Kidney glomerular epithelial cell (primary cell): ENCODE data around the gene KIF2C.
"Not testable (repeated sequence)": the region's sequence is repeated elsewhere in the genome, so short reads cannot be mapped to it uniquely, and the experiment has no call there.

Experiments used
- DNase-seq: peaks from one replicate; lab custom pipeline; 2025; lab: John Stamatoyannopoulos, UW

KIF2C gene

DNA sequence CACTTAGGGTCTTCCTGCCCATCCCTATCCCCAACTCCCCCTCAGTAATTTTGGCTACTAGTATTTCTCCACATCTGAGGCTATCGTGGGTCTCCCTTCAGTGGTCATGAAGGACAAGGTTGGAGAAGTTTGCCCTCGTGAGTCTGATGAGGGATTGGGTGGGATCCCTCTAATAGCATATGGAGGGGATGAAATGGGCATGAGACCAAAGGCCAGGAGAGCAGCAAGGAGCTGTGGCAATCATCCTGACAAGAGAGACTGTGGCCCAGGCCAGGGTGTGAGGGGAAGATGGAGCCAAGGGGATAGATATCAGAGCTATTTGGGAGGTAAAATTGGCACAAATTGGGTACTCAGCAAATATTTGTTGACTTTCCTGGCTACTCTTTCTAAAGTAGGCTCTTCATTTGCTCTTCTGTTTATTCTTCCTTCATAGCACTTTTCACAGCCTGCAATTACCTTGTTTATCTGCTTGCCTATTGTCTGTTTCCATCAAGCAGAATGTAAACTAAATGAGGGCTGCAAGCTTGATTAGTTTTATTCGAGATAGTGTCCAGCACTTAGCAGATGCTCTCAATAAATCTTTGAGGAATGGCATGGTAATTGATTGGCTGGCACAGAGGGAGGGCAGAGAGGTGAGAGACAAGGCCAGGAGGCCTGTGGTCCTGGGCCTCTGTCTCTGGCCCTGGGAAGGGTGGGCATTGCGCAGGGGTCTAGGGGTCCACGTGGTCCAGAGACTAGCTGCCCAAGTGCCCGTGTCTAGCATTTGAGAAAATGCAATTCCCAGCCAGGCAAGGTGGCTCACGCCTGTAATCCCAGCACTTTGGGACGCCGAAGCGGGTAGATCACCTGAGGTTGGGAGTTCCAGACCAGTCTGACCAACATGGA lies 59.1 kb downstream of the KIF2C start:
- no peak for DNase-seq

DNA sequence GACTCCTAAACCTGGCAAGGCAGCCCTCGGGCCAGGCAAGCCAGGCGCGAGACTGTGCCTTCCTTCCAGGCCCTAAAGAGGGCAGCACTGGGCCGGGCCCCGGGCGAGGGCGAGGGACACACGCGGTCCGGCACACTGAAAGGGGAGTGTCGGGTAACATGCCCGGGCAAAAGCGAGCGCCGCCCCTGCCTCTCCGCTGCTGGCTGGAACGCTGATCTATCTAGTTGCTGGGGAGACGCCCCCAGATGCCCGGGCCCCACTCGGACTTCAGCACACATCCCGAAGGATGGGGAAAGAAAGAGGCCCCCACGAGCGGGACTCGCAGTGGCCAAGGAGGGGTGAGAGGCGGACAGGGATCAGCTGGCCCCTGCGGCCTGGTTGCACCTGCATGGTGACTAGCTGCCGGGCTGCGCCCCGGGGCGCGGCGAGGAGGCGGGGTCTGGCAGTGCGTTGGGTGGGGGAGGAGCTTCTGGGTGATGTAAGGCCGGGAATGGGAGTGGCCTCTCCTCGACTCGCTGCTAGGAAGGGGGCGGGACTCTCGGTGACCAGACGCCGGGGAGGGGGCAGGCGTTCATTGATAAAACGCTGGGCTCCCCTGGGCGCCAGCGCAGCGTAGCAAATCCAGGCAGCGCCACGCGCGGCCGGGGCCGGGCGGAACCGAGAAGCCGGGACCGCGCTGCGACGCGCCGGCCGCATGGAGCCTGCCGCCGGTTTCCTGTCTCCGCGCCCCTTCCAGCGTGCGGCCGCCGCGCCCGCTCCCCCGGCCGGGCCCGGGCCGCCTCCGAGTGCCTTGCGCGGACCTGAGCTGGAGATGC lies 60.3 kb downstream of the KIF2C start, which contains the start of gene PLK3:
PLK3 (plus strand) TSS at position 608 of the 815 bp plus-strand sequence; CDS start at position 695, 87 bp downstream.
- DNase-seq, result peak; percentile 93

DNA sequence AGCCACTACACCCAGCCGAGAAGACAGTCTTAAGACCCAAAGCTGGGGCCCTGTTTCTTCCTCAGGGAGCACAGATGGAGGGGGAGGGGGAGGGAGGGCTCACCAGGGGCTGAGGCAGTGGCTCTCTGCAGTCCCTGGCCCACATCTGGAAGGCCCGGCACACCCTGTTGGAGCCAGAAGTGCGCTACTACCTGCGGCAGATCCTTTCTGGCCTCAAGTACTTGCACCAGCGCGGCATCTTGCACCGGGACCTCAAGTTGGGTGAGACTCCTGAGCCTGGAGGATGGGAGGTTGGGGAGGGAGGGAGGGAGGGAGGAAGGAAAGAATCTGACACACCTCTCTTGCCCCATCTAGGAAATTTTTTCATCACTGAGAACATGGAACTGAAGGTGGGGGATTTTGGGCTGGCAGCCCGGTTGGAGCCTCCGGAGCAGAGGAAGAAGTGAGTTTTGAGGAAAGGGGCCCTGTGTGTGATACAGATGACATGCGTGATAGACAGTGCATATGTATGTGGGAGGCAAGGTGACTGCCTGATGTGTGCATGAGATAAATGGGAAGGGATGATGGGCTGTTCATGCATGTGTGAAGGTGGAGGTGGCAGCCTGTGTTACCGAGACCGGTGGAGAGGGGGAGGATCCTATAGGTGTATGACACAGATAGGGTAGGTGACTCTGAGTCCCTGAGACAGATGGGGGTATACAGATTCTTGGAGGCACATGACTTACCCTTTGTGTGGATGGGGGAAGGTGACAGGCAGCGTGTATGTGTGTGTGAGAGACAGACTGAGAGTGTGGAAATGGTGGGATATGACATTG lies 62.1 kb downstream of the KIF2C start:
- DNase-seq, result peak; percentile 14

DNA sequence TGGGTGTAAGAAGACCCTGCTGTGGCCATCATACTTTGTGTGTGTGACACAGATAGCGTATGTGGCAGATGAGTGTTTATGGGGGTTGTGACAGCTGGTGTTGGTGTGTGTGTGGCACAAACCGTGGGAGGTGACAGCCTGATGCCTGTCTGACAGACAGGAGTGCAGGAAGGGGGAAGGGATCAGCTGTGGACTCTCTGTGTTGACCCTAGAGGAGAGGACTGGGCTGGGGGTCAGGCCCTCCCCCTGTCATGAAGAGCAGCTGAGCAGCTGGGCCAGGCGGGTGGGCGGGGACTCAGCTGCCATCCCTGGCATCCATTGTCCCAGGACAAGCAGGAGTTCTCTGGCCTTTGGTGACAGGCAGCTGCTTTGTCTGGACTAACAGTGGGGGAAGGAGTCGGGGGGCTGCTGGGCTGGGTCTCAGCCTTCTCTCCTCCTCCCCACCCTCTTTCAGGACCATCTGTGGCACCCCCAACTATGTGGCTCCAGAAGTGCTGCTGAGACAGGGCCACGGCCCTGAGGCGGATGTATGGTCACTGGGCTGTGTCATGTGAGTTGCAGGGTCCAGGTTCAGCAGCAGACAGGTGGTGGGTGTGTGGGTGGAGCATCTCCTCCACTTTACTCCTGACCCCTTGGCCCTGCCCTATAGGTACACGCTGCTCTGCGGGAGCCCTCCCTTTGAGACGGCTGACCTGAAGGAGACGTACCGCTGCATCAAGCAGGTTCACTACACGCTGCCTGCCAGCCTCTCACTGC lies 62.8 kb downstream of the KIF2C start:
- no peak for DNase-seq

- DNase-seq, result no peak
These were observed 63.4 kb downstream of the KIF2C start for GRCh38 chr1:44803062-44803311.

- peak; percentile 4 for DNase-seq
These were observed 63.9 kb downstream of the KIF2C start for GRCh38 chr1:44803312-44804095.

DNA sequence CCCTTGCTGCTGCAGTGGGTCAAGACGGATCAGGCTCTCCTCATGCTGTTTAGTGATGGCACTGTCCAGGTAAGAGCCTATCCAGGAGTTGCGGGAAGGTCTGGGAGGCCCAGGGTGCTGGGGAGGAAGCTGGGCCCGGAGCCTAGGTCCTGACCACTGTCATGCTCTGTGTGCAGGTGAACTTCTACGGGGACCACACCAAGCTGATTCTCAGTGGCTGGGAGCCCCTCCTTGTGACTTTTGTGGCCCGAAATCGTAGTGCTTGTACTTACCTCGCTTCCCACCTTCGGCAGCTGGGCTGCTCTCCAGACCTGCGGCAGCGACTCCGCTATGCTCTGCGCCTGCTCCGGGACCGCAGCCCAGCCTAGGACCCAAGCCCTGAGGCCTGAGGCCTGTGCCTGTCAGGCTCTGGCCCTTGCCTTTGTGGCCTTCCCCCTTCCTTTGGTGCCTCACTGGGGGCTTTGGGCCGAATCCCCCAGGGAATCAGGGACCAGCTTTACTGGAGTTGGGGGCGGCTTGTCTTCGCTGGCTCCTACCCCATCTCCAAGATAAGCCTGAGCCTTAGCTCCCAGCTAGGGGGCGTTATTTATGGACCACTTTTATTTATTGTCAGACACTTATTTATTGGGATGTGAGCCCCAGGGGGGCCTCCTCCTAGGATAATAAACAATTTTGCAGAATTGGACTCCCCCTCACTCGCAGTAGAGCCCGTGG lies 65.8 kb downstream of the KIF2C start:
- DNase-seq, result no peak

DNA sequence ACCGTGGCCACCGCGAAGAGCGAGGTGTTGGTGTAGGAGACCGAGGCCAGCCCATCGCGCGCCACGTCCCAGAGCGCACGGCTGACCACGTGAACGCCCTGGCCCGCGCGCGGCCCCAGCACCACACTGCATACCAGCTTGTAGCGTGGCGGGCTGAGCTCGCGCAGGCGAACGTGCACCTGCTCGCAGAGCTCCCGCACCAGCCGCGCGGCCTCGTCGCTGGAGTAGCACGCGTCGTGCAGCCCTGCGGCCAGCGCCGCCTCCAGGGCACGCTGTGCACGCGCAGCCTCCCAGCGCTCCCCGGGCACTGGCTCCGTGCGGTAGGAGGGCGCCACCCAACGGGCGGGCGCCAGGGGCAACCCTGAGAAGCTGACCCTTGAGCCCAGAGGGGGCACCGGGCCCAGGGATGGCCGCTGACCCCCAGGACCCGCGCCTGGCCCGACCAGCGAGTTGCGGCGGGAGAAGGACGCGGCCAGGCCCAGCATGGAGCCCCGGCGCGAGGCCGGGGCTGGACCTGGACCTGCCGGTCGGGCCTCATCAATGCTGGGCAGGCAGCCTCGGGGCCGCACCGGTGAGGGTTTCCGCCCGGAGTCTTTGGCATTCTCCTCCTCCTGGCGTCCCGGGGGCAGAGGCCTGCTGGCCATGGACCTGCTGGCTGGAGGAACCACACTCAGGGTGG lies 66.5 kb downstream of the KIF2C start:
- no peak for DNase-seq

DNA sequence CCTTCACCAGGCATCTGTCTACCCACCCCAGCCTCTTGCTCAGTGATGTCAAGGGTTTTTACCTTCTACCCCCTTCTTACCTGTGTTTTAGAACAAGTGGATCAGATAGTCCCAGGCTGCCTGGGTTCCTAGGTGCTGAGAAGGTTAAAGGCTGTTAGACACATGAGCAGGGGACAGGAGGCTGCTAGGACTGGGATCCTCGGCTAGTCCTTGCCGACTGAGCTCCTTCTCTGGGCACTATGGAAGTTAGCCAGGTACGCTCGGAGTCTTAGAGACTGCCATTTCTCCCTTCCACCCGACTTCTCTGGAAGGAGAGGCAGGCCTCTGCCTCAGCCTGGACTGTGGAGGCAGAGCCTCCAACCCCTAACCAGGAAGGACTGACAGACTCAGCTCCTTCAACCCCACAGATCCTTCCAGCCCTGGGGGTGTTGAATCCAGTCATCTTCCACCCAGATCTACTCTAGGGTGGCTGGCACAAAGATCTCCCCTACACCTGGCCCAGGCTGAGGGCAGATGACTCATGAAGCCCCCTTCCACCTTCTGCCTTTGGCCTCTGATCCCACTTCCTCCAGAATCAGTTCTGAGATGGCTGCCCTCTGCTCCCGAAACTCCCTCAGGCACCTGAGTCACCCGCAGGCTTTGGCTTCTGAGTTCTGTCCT lies 67.2 kb downstream of the KIF2C start, which contains the start of gene DYNLT4:
DYNLT4 (minus strand) TSS at position 648 of the 660 bp plus-strand sequence. CDS start 683 bp downstream, outside the sequence.
- DNase-seq, result no peak

GRCh38 chr1:44807364-44808062 lies 67.9 kb downstream of the KIF2C start:
- peak; percentile 99 for DNase-seq

DNA sequence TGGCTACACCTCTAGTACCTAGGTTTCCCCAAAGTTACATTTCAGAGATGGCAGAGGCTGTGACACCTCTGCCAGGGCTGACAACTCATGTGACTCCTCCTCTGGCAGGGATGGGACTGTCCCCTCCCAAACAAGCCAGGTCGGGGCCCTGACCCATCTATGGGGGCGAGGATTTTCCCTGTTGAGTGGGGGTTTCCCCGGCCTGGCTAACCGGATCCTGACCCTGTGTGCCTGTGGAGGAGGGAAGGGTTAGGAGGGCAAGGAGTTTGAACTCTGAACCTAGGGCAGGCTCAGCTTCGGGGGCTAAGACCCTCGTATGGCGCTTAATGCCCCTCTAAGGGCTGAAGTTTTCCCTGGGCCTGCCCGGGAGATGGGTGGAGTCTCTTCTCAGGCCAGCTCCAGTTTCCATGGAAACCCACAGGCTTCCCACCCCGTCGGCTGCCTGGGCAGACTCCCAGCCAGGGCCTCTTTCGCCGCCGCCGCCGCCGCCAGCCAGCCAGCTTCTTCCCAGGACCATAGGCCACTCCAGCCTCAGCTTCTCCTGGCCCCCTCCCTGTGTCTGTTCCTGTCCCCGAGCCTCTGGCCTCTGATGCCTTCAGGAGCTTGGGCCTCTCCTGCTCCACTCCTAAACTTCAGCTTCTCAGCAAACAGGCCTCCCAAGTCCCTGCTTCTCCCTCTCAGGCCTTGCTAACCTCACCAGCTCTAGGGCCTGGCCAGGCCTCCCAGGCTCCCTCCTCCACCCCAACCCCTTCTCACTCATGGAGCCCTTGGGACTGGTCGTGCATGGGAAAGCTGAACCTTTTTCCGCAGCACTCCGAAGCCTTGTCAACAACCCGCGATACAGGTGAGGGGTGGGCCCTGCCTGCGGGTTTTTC lies 68.7 kb downstream of the KIF2C start, which contains the start of gene BTBD19:
BTBD19 (plus strand) TSS at position 461 of the 875 bp plus-strand sequence; CDS start at position 759, 298 bp downstream.
- DNase-seq, result peak; percentile 72

GRCh38 chr1:44808938-44809917 lies 69.6 kb downstream of the KIF2C start:
- DNase-seq, result peak; percentile 29

- DNase-seq, result peak; percentile 19
These were observed 70.6 kb downstream of the KIF2C start for GRCh38 chr1:44810101-44810761.

- DNase-seq, result not testable (repeated sequence)
These were observed 71.1 kb downstream of the KIF2C start for GRCh38 chr1:44810762-44811105.

DNA sequence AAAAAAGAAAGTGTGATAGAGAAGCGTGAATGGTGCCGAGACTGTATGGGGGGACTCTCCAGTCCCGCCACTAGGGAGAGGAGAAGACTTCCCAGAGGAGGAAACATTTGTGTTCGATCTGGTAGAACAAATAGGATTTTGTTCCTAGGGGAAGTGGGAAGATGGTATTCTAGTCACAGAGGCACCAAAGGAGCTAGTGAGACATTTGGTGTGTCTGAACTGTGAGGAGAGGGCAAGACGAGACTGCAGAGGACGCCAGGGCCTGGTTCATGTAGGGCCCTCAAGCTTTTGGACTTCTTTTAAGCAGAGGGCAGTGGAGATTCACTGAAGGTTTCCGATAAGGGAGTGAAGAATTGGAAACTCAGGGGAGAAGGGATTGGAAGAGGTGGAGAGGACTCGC lies 71.6 kb downstream of the KIF2C start:
- DNase-seq, result no peak
